Choroid plexus epithelial cell (primary cell): ENCODE measurements around the gene RMND5B.
"Not testable (repeated sequence)": the region's sequence is repeated elsewhere in the genome, so short reads cannot be mapped to it uniquely, and the experiment has no call there.

Source experiments
- DNase-seq: peaks from one replicate; pipeline ENCODE4 v3.0.0-alpha.2; 2010; ENCODE audit warnings: low read depth
- H3K4me3 ChIP-seq: 2 replicates; pipeline ENCODE4 v1.5.1; 2011; ENCODE audit warnings: low read depth, mild to moderate bottlenecking, control low read depth, low read length, moderate library complexity
- CTCF ChIP-seq: conservative IDR thresholded peaks from 2 replicates; pipeline ENCODE4 v1.5.1; 2011; ENCODE audit warnings: low read depth, mild to moderate bottlenecking, control low read depth, inconsistent platforms, low read length, moderate library complexity

Gene RMND5B

GRCh38 chr5:178125253-178125906 is 5.4 kb upstream of the RMND5B start:
- no peak for TF ChIP-seq CTCF
- no peak for DNase-seq
- H3K4me3 ChIP-seq: no peak overlapping the region

- DNase-seq: no peak
- TF ChIP-seq CTCF: no peak
- no peak overlapping the region for H3K4me3 ChIP-seq
Observed at GRCh38 chr5:178126556-178126955, 4.3 kb upstream of the RMND5B start.

GRCh38 chr5:178127300-178128009 is 3.4 kb upstream of the RMND5B start:
- not testable (repeated sequence) for H3K4me3 ChIP-seq, DNase-seq

- TF ChIP-seq CTCF: no peak
- DNase-seq: no peak
- H3K4me3 ChIP-seq: no peak overlapping the region
Observed at GRCh38 chr5:178129296-178129695, 1.5 kb upstream of the RMND5B start.

GRCh38 chr5:178130234-178130575 is 609 bp upstream of the RMND5B start:
- H3K4me3 ChIP-seq: peak overlapping the region; percentile 76
- peak; percentile 25 for DNase-seq

GRCh38 chr5:178131446-178131996 is 707 bp downstream of the RMND5B start:
- no peak for TF ChIP-seq CTCF
- peak overlapping the region; percentile 76 for H3K4me3 ChIP-seq
- DNase-seq: no peak

- no peak overlapping the region for H3K4me3 ChIP-seq
- TF ChIP-seq CTCF: no peak
- DNase-seq: no peak
Observed at GRCh38 chr5:178136990-178137389, 6.2 kb downstream of the RMND5B start.

- no peak overlapping the region for H3K4me3 ChIP-seq
- DNase-seq: no peak
- TF ChIP-seq CTCF: no peak
Observed at GRCh38 chr5:178137991-178138390, 7.2 kb downstream of the RMND5B start.
